Stimulated activated CD4-positive, alpha-beta T cell treated with anti-CD3 and anti-CD28 coated beads, Interleukin-15, amount 100 ng/mL, for 1 hour (primary cell): Measurements from ENCODE around the gene RASEF.

ENCODE experiments used
- DNase-seq, 2 donors: peaks; one replicate each; pipeline ENCODE4 v3.0.0-alpha.2; 2020; ENCODE audit warnings: low read depth in 1 of 2, low spot score in 1 of 2

Gene RASEF

DNA sequence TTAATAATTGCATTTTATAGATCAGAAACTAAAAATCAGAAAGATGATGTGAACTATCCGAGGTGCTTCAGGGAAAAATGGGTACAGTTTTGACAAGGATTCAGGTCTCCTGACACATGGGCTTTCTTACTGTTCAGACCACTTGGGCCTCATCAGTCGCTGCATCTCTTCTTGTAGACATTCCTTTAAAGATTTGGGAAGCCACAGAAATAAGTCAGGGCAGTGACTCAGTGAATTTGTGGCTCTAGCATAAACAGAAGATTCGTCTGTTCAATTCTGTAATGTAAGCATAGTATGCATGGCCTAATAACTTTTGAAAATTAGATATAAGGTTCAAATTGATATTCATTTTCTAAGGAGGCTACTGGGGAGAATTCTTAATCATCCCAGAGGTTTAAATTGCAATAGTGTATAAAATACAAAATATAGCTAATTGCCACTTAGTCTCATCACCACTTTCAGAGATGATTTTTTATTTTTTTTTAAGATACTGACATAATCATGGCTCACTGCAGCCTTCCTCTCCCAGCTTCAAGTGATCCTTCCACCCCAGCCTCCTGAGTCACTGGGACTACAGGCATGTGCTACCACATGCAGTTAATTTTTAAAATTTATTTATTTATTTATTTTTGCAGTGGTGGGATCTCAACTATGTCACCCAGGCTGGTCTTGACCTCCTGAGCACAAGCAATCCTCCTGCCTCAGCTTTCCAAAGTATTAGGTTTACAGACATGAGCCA, 48.9 kb downstream of the RASEF start:
- no peak for DNase-seq

GRCh38 chr9:83012922-83013838, 49.8 kb downstream of the RASEF start:
- no peak for DNase-seq

GRCh38 chr9:83012168-83012921, 50.6 kb downstream of the RASEF start:
- DNase-seq = no peak

DNA sequence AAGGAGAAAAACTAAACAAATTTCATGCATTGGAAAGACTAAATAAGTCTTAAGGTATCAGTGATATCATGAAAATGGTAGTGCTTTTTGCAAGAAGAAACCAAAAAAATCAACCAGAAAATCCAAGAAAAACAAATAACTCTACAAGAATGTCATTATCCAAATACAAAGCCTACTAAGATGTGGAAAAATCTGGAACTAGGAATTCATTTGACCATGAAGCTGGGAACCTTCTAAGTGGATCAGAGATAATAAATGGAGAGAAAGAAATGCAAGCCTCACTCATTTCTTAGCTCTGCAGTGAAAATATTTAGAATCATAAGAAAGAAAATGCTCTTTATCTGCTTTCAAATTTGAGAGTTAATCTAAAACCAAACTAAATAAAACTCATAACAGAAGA, 51.3 kb downstream of the RASEF start:
- no peak for DNase-seq

GRCh38 chr9:83007521-83008300, 55.2 kb downstream of the RASEF start:
- no peak for DNase-seq

DNA sequence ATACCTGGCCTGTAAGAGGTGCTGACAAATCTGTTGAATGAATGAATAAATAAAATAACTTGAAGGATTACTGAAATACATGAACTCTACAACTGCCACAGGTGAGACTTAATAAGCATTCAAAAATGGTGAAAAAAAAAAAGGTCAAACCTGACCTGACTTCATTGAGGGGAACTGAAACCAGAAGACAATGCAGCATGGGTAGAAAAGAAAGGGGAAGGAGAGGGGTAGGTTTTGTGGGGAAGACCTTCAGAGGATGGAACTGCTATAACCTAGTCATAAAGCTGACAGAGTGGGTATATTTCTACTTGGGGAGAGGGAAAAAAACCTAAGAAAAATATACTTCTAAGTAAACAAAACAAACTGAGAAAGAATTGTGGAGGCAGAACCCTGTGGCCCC, 56.6 kb downstream of the RASEF start:
- DNase-seq = no peak

DNA sequence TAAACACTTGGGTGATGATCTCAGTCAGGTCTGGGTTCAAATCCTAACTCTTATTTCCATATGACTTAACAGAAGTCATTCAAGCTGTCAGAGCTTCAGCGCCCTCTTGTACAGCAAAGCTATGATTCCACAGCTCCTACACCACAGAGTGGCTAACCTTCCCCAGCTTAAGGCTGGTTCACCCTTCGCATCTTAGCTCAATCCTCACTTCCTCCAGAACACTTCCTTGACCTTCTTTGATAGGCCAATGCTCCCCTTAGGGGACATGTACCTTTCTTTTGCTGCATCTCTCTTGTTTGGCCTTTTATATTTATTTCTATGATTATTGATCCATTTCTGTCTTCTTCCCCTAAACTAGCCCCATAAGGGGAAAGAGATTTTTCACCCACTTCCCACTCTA, 57.0 kb downstream of the RASEF start:
- no peak for DNase-seq

DNA sequence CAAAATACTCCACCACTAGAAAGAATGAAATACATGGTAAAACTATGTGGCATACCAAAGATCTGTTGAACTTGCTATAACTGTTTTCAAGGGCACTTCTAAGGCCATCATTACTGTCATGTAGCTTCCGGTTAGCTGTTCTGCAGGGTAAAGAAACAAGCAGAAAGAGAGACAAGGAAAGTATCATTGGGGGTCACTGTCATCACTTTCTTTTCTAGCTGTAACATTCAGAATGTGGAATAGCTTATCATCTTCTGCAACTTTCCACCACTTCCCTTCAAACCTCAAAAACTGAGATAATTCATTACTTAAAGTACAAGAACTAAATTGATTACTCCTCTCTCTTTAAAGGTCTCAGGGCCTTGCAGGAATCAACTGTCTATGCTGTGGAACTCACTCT, 57.6 kb downstream of the RASEF start:
- no peak for DNase-seq

- no peak for DNase-seq
Observed at GRCh38 chr9:83002329-83002728, 60.6 kb downstream of the RASEF start.

GRCh38 chr9:83000765-83001164, 62.2 kb downstream of the RASEF start:
- no peak for DNase-seq

- DNase-seq = no peak
Observed at GRCh38 chr9:82998409-82998808, 64.5 kb downstream of the RASEF start.

DNA sequence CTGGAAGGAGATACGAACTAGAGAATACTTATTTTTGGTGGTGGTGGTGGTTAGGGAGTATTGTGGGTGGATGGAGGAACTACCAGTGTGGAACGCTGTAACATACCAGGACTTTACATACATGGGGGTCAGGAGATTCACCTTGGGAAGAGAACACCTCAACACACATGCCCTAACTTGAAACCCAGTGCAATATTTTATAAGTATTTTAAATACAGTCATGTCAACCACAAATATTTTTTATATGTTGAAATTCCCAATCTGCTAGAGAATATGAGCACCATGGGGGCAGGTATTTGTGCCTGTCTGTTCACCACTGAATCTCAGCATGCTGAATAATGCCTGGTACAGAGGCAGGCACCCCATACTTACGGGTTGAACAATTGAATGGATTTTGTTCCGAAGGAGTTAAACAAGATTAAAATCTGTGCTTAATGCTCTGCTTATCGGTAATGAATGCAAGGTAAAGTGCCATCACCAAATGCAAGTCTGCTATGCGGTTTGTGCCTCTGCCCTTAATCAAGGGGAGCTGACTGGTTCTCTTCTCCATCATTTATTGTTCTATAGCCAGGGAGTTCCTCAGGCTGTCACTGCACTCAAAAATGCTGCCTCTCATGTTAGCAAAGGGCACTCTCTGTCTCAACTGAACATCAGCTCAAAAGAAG, 65.3 kb downstream of the RASEF start:
- no peak for DNase-seq

- DNase-seq = no peak
Observed at GRCh38 chr9:82996941-82997340, 66.0 kb downstream of the RASEF start.

DNA sequence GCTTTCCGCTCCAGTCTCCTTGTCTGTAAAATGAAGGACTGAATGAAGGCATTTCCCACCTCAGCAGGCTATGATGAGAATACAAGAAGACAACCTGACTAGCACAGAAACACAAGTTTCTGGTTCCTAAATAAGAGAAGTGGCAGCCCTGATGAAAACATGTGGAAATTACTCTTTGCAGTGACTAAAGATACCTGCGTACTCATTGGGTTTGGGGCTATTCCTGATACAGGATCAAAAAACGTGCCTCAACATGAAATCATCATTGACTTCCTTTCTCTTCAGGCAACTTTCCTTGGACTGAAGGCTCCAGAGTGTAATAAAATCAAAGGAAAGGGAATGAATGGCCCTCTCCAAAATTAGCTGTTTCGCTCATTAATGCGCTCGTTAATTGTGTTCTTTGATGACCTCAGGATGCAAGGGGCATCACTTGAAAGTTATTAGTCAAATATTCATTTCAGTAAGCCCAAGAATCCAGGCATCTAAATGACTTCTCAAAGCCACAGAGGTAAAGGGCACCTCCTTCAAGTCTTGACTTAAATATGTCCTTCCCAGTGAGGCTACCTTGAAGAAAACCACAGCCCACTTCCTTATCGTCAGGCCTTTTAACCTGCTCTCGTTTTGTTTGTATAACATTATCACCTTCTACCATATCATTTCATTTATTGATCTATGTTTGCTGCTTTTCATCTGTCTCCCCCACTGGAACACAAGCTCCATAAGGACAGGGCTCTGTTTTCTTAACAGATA, 68.9 kb downstream of the RASEF start:
- DNase-seq = no peak

- no peak for DNase-seq
Observed at GRCh38 chr9:82991671-82992070, 71.3 kb downstream of the RASEF start.

DNA sequence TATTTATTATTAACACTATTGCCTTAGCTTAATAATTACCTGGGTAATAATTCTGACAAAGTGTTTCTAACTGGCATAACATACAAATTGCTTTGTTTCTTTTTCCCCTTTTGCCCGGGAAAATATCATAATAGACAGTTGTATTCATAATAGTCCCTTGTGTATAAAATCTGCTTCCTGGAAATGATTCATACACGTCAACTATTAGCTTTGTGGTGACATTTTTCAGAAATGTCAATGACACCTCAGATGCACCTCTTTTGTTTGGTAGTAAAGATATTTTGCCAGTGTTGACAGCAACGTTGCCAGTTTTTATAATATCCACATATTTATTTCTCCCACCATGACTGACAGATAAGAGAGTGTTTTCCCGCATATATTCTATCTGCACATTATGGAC, 73.0 kb downstream of the RASEF start:
- no peak for DNase-seq

DNA sequence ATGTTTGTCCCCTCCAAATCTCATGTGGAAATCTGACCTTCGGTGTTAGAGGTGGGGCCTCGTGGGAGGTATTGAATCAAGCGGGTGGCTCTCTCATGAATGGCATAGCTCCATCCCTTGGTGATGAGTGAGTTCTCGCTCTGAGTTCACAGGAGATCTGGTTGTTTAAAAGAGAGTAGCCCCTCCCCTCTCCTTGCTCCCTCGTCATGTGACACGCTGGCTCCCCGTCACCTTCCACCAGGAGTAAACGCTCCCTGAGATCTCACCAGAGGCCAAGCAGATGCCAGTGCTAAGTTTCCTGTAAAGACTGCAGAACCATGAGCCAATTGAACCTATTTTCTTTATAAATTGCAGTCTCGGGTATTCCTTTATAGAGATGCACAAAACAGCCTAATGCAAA, 74.5 kb downstream of the RASEF start:
- no peak for DNase-seq

GRCh38 chr9:82987370-82988189, 75.4 kb downstream of the RASEF start:
- no peak for DNase-seq

DNA sequence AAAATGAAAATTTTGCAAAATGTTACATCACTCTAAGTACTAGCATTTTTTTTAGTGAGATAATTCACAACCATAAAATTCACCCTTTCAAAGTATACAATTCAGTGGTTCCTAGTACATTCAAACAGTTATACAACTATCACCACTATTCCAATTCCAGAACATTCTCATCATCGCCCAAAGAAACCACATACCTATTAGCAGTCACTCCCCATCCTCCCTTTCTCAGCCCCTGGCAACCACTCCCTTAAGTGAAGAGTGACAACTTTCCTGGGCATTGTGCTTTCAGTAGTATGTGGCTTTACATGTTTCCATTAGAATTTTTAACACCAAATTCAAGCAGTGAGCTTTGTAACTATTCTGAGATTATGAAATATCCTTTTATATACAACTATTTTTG, 81.4 kb downstream of the RASEF start:
- DNase-seq = no peak
